ENCODE measurements around the gene NRXN3.

DNA sequence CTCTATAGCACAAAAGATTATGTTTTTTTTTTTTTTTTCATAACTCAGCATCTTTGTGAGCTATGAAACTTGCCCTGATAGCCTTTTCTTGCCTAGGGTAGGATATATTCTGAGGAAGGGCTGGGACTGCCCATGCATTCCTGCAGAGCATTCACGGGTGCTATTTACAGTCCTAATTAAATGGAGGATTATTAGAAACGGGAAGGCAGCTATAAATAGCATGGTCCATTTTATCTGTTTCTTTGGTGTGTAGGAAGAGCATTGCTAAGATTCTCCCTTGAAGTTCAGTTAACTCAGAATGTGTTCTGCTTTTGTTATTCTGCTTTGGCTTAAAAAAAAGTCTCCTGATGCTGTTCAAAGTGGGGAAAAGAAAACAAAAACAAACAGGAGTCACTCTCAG lies 1410.2 kb downstream of the NRXN3 start:
- no peak for TF ChIP-seq CTCF (conservative IDR thresholded peaks at IDR 0.05 in 1 of 2, IDR thresholded peaks at IDR 0.05 in 1 of 2; ENCODE audit: extremely low read depth in 1 of 2, insufficient read depth in 1 of 2, low read depth in 1 of 2, low read length in 2 of 2)
- TF ChIP-seq EZH2 (IDR thresholded peaks at IDR 0.05; ENCODE audit: borderline replicate concordance, low read length), result no peak

Data from mammary epithelial cell (primary cell).